HG03108 (cell line): Measurements from ENCODE around the gene RBM10.

ENCODE experiments used
- ATAC-seq: cut with Tn5 transposase; IDR thresholded peaks from one replicate; pipeline ENCODE4 v1.9.1; 2021; ENCODE audit warnings: moderate library complexity; ENCODE audit not compliant: unreplicated experiment

Gene RBM10

DNA sequence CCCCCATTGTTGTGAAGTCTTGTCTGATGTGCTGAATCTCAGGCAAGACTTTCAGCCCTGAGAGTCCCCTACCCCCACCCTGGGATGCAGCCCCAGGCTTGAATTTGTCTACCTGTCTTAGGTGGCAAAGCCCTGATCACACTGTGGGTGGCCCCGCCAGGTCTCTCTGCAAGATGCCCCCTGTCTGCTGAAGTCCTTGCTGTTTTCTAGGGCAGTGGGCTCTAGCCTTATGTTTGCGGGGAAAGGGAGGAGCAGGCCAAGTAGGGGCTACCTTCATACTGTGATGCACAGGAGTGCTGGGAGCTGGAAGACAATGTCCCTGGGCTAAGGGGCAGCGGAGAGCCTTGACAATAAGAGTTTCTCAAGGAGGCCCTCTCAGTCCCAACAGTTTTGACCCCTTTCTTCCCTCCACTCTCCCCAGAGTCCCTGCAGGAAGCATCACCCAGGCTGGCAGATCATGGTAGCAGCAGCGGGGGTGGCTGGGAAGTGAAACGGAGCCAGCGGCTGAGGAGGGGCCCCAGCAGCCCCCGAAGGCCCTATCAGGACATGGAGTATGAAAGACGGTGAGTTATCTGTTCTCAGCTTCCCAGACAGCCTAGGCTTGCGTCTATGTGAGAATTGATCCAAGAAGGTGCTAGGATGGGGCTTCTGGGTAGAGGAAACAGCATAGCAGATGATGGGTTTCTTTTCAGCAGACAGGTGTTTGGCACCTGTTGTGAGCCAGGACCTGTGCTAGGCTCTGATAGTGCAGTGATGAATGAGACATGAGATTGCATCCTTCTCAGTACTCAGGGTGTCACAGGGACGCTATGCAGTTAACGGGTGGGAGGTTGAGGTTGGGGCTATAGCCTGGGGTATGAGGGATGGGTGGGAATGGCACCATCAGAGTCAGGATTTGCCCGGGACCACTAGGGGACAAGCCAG is 2.2 kb downstream of the RBM10 start:
- ATAC-seq = no peak

DNA sequence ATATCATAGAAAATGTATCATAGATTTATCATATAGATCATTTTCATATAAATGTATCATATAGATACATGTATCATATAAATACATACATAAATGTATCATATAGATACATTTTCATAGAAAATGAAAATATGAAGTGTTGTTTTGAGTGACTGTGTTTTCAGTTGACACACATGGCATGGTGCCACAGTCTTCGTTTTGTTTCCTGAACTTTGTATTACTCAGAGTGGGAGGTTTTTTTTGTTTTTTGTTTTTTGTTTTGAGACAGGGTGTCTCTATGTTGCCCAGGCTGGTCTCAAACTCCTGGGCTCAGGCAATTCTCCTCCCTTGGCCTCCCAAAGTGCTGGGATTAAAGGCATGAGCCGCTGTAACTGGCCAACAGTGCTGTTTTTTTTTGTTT is 3.9 kb downstream of the RBM10 start:
- ATAC-seq = no peak

DNA sequence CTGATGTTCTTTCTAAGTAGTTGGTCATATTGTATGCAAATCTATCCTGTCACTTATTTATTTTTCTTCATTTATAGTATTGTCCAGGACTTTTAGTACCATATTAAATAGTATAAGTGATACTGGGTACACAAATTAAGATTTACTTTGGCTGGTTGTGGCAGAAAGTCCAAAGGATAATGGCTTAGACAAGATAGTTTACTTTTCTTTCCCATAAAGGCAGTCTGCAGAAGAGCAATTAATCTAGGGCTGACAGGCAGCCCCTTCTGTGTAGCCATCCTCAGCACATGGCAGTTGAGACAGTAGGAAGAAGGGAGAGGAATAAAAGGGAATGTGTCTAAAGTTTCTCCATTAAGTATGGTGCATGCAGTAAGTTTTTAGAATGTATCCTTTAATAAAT is 6.4 kb downstream of the RBM10 start:
- no peak for ATAC-seq

DNA sequence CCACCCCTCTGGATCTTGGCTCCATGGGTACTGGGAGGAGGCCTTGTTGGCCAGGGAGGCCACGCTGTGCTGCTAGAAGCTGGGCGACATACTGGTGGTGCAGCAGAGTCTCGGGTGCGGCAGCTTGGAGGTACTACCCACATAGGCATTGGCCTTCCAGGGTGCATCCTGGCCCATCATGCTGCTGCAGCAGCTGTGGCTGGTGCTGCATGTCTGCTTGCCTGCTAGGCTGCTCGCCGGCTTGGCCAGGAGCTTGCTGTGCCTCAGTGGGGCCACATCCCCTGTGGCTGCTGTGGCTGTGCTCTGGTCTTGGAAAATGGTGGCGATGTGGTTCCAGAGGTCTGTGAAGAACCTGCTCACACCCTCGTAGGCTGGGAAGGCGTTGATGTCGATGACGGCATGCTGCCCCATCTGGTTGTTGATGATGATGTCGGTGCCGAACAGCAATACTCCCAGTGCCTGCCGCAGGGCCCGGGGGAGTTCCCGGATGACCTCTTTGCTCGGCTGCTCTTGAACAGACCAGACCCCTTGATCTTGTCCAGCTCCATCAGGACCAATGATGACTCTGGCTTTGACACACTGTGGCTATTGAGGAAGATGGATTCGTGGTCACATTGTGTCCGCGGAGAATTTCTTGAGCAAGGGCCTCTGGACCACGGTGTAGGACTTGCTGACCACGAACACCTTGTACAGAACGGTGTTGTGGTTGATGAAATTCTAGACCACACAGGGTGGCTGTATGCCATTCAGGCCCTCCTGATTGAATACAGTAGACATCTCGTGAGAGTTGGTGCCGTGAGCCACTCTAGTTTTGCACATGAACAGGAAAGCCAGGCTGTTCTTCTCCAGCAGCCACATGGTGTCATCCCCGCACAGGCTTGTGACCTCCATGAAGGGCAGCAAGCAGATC is 11.8 kb downstream of the RBM10 start:
- no peak for ATAC-seq

DNA sequence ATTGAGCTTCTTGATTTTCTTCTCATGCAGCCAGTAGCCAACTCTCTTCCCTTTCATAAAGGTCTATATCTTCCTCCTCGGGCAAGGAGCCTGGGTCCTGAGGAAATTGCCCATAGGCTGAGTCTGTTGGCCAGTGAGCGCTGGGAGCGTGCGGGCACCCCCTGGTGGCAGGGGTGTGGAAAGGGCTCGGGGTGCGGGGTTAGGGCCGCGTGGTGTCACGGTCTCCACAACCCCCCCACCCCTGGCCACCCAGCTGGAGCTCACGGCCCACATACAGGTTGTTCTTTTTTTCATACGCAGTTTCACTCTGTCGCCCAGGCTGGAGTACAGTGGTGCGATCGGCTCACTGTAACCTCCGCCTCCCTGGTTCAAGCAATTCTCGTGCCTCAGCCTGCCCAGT is 13.1 kb downstream of the RBM10 start:
- no peak for ATAC-seq

DNA sequence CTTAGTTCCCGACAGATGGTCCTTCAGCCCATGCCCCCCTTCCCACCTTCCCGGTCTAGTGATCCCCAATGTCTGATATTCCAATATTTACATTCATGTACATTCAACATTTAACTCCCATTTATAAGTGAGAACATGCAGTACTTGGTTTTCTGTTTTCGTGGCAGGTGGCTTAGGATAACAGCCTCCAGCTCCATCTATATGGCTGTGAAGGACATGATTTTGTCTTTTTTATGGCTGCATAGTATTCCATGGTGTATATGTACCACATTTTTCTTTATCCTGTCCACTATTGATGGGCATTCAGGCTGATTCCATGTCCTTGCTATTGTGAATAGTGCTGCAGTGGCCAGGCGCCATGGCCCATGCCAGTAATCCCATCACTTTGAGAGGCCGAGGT is 13.8 kb downstream of the RBM10 start:
- no peak for ATAC-seq

DNA sequence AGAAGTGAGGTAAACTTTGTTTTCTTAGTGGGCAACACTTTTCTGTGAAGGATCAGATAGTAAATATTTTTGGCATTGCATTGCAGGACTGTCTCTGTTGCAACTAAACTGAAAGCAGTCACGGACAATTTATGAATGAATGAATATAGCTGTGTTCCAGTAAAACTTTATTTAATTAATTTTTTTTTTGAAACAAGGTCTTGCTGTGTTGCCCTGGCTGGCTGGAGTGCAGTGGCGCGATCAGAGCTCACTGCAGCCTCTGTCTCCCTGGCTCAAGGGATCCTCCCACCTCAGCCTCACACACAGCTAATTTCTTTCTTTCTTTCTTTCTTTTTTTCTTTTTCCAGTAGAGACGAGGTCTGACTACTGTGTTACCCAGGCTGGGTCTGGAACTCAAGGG is 15.8 kb downstream of the RBM10 start:
- ATAC-seq = no peak

DNA sequence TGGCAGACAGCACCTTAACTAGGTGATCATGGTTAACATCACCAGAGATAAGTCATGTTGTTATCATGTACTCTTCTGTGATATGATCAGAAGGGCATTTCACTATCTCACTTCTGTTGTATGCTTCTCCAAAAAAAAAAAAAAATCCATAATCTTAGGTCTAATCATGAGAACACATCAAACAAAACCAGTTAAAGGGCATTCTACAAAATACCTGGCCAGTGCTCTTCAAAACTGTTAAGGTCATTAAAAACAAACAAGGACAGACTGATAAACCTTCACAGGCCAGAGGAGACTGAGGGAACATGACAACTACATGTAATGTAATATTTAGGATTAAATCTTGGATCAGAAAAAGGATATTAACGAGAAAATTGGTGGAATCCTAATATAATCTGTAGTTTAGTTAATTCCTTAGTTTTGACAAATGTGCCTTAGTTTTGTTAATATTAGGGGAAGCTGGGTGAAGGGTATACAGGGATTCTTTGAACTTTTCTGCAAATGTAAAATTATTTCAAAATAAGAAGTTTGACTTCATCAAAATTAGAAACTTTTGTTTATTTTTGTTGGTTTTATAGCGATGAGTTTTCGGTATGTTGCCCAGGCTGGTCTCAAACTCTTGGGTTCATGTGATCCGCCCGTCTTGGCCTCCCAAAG is 18.0 kb downstream of the RBM10 start:
- ATAC-seq = no peak

DNA sequence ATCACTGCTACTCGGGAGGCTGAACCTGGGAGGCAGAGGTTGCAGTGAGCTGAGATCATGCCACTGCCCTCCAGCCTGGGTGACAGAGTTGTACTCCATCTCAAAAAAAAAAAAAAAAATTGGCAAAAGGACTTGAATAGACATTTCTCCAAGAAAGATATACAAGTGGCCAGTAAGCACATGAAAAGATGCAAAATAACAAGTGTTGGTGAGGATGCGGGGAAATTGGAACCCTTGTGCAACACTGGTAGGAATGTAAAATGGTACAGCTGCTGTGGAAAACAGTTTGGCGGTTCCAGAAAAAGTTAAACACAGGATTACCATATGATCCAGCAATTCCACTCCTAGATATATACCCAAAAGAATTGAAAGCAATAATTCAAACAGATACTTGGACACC is 19.4 kb downstream of the RBM10 start:
- ATAC-seq = no peak

DNA sequence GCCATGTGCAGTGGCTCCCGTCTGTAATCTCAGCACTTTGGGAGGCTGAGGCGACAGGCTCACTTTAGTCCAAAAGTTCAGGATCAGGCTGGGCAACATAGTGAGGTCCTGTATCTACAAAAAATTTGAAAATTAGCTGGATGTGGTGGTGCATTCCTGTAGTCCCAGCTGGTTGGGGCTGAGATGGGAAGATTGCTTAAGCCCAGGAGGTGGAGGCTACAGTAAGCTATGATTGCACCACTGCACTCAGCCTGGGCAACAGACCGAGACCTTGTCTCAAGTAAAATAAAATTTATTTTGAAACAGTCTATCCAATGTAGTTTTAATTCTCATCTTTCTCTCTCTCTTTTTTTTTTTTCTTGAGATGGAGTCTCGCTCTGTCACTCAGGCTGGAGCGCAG is 21.1 kb downstream of the RBM10 start:
- no peak for ATAC-seq

DNA sequence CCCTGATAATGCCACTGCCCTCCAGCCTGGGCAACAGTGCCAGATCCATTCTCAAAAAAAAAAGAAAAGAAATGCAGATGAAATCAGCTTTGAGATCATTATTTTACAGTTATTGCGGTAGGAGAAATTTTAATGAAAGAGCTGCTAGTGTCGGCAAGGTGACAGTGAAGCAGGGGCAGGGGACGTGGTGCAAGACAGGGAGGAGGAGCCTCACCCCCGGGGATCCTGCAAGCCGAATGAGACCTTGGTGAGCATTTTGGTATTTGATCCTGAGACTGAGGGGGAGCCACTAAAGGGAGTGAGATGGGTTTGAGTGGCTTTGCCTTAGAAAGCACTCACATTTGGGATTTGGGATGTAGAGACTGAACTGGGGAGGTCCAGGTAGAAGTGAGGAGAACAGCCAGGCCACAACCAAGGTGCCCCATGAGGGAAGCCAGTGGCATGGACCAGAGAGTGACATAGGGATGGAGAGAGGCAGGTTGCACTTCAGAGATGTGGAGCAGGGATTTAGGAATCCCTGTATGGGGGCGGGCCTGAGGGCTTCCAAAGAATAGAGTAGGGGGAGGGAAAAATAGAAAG is 23.6 kb downstream of the RBM10 start:
- ATAC-seq = no peak

DNA sequence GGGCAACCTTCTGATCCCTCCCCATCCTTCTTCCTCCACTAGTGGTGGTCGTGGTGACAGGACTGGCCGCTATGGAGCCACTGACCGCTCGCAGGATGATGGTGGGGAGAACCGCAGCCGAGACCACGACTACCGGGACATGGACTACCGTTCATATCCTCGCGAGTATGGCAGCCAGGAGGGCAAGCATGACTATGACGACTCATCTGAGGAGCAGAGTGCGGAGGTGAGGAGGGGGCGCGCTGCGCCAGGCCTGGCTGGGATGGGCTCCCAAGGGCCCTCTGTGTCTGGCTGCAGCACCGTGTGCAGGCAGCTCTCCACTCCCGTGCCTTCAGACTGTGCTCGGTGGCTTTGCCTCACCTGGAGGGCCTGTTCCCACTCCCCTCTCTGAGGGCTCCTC is 24.3 kb downstream of the RBM10 start:
- ATAC-seq = no peak

DNA sequence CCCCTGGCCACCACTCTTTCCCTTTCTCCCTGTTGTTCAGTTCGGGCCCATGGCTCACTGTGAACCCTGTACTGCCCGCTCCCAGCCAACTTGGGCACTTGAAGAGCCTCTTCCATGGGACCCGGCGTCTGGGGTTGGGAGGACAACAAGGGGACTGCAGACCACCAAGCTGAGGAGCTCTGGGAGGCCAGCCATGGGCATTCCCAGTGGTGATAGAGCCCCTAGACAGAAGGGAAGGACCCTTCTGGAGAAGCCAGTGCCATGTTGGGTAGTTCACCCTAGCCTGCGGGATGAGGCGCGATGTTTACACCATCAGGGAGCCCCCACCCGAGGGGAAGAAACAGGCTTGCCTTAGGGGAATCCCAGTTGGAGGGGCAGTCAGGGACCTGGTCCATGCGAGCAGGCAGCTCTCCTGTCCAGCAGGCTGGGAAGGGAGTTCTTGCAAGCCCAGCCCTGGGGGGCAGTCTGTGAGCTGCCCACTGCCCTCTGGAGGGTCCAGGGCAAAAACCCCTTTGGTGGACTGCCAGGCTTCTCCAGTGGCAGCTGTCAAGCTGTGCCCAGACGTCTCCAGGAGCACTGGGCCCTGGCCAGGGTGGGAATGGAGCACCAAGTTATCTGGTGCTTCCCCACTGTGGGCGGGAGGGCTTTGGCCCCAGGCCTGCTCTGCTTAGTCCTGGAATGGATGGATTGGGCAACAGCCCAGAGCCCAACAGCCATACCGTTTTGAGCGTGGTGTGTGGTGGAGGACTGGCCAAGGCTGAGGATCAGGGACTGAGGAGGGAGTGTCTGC is 24.9 kb downstream of the RBM10 start:
- no peak for ATAC-seq

DNA sequence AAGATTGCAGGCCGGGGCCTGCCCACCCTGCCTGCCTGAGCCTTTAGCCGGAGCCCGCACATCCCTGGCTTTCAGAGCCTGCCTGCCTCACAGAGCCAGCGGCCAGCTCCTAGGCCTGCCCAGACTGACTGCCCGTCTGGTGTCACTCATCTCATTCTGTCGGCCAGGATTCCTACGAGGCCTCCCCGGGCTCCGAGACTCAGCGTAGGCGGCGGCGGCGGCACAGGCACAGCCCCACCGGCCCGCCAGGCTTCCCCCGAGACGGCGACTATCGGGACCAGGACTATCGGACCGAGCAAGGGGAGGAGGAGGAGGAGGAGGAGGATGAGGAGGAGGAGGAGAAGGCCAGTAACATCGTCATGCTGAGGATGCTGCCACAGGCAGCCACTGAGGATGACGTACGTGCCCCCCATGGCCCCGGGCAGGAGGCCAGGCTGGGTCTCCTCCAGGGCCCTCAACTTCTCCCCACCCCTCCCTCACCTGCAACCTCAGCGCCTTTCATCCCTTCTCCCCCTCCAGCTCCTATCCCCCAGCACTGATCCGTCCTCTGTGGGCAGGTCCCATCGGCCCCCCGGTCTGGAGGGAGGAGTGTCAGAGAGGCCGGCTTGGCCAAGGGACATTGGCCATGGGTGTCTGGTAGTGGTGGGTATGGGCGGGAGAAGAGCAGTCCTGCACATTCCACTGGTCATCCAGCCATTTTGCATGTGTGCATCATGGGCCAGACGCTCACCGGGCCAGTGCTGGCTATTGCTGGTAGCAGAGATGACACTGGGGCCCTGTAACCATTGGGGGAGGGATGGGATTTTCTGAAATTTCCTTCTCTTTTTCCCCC is 26.1 kb downstream of the RBM10 start:
- no peak for ATAC-seq

DNA sequence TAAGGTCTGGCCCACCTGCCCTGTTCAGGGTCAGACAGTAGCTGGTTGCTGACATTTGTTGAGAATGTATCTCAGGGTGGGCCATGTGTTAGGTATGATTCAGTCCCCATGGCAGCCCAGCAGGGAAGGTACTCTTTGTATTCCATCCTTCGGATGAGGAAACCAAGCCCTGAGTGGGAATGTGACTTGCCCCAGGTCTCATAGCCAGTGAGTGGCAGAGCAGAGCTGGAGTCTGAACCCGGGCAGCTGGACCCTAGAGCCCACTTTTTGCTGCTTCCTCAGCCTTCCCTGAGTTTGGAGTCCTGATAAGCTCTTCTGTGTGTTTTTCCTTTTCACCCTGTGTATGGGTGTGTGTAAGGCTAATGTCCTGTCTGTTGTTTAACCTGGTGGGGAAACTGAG is 27.0 kb downstream of the RBM10 start:
- ATAC-seq = no peak

DNA sequence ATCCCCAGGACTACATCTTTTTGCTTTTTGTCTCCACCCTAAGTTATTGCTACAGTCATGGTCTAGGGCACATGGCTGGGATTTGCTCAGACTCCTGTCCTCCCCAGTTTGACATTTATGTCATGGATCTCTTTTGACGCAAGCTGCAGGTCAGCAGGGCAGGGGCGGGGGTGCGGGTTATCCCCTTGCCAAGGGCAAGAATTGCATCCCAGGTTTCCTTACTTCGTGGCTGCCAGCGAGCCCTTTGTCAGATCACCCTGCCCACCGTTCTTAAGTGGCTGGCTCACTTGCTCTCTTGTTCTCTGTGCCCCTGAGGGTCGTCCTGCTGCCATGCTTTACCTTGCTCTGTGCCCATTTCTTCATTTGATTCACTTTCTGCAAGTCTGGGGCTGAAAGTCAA is 27.5 kb downstream of the RBM10 start:
- no peak for ATAC-seq

DNA sequence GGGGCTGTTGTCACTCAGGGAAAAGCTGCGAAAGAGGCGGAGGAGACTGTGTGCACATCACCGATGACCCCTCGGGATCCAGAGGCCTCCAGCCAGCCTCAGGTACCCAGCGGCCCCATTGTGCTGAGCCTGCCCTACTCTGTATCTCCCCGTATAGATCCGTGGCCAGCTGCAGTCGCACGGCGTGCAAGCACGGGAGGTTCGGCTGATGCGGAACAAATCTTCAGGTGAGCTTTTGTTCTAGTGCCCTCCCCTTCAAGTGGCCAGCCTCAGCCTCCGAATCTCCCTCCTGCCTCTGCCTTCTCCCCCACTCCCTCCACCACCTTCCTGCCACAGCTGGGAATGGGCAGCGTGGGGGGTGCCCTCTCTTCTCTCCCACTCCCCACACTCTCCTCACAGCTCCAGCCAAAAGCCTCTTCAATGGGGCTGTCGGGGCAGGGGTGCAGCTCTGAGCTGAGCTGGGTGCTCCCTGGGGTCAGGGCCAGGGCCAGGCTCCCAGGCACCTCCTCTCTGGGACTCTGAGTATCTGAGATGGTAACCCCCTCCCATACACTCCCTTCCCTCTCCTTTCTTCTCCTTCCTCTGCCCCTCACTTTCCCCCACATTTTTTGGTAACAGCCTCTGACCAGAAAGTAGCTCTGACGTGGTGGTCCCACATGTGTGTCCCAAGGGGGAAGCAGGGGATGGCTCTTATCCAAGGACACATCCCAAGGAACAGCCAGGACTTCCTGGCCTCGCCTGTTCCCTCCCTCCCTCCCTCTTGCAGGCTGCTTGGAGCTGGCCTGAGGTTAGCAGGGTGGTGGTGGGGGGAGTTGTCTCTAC is 28.2 kb downstream of the RBM10 start:
- no peak for ATAC-seq

DNA sequence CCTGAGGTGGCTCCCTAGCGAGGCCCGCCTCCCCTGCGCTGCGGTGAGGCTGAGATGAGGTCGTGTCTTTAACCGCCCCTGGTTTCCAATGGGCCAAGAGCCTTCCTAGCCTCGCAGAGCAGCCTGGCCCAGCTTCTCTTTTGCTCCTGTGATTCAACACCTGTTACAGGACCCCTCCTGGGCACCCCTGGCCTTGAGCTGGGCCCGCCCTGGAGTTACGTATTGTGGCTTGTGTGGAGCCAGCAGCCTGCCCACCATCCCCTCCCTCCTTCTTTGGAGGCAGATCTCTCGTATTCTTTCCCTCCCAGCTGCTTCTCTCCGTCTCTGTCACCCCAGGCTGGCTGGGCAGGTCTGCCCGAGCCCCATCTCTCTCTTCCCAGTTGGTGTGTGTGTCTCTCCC is 29.4 kb downstream of the RBM10 start:
- no peak for ATAC-seq
